IMR-90 (cell line): Measurements from ENCODE around the gene NXPH4.

Source experiments
- MAFK ChIP-seq: IDR thresholded peaks from 2 replicates; pipeline ENCODE4 v1.6.1; 2012; ENCODE audit warnings: low read depth, low read length, improper control_type of control experiment
- RAD21 ChIP-seq: IDR thresholded peaks from 2 replicates; pipeline ENCODE4 v1.6.1; 2012; ENCODE audit warnings: low read length, improper control_type of control experiment
- SMC3 ChIP-seq: fragments of 150-350 bp; IDR thresholded peaks from 2 replicates; pipeline ENCODE4 v1.6.1; 2016; ENCODE audit warnings: low read depth, mild to moderate bottlenecking, antibody characterized with exemption, low read length, moderate library complexity
- TF ChIP-seq, protein P1 (sequence below): conservative IDR thresholded peaks from 2 replicates; pipeline ENCODE4 v1.5.1; 2012; ENCODE audit warnings: mild to moderate bottlenecking, low read depth, low read length, improper control_type of control experiment

DNA sequence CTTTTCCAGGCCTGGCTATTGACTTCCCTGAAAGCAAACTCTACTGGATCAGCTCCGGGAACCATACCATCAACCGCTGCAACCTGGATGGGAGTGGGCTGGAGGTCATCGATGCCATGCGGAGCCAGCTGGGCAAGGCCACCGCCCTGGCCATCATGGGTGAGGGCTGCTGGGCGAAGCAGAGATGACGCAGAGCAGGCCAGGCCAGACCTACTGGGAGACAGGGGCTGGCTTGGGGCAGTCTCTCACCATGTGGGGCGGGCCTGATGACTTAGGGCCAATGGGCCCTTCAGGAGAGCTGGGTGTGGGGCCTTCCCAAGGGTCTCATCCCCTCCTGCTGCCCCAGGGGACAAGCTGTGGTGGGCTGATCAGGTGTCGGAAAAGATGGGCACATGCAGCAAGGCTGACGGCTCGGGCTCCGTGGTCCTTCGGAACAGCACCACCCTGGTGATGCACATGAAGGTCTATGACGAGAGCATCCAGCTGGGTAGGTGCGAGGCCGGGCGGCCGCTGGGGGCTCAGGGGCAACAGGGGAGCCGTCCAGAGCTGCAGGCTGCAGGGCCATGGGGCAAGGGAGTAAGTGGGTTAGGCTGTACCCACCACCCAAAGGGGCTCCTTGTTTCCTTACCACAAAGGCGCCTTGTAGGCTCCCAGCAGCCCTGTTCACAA, 36.1 kb upstream of the NXPH4 start:
- no peak for TF ChIP-seq SMC3
- TF ChIP-seq RAD21 = no peak
- TF ChIP-seq, protein P1, sequence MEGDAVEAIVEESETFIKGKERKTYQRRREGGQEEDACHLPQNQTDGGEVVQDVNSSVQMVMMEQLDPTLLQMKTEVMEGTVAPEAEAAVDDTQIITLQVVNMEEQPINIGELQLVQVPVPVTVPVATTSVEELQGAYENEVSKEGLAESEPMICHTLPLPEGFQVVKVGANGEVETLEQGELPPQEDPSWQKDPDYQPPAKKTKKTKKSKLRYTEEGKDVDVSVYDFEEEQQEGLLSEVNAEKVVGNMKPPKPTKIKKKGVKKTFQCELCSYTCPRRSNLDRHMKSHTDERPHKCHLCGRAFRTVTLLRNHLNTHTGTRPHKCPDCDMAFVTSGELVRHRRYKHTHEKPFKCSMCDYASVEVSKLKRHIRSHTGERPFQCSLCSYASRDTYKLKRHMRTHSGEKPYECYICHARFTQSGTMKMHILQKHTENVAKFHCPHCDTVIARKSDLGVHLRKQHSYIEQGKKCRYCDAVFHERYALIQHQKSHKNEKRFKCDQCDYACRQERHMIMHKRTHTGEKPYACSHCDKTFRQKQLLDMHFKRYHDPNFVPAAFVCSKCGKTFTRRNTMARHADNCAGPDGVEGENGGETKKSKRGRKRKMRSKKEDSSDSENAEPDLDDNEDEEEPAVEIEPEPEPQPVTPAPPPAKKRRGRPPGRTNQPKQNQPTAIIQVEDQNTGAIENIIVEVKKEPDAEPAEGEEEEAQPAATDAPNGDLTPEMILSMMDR = no peak
- no peak for TF ChIP-seq MAFK
